Prostate gland (tissue), 2 donors: ENCODE data around the gene IREB2. TPM values are rescaled to one million over a fixed set of nuclear protein-coding genes. Genes with fewer than 3 reads are reported as not detected.

Experiments
- DNase-seq: peaks from one replicate; pipeline ENCODE4 v3.0.0-alpha.2; 2019; ENCODE audit warnings: low spot score
- H3K27ac ChIP-seq, 2 donors: fragments of 200-600 bp; sonication (generic); 2 replicates each; pipeline ENCODE4 v1.5.1; 2017 to 2019
- H3K27me3 ChIP-seq: fragments of 200-600 bp; sonication (generic); replicated peaks from 2 replicates; pipeline ENCODE4 v1.5.1; 2019; ENCODE audit not compliant: insufficient read depth
- H3K36me3 ChIP-seq, 2 donors: fragments of 200-600 bp; sonication (generic); 1 replicate in 1 of 2; 2 replicates in 1 of 2; pipeline versions ENCODE4 v1.5.1 to v1.8.1; 2017 to 2019
- H3K4me1 ChIP-seq: fragments of 200-600 bp; sonication (generic); replicated peaks from 2 replicates; pipeline ENCODE4 v1.5.1; 2019
- H3K4me3 ChIP-seq, 2 donors: fragments of 200-600 bp; sonication (generic); 2 replicates each; pipeline ENCODE4 v1.5.1; 2017 to 2019
- H3K9me3 ChIP-seq: fragments of 200-600 bp; sonication (generic); 2 replicates; pipeline ENCODE4 v1.5.1; 2017
- POLR2A ChIP-seq: fragments of 450-650 bp; IDR thresholded peaks from one replicate; pipeline ENCODE4 v1.6.1; 2016; ENCODE audit warnings: antibody characterized with exemption, mild to moderate bottlenecking
- POLR2AphosphoS5 ChIP-seq: sonication (generic); formaldehyde crosslinking; IDR thresholded peaks from one replicate; pipeline ENCODE4 v1.6.1; 2017; ENCODE audit warnings: antibody characterized with exemption
- WGBS: methylation state at CpG from one replicate; pipeline ENCODE4 v1.1.5; 2018; 5-methylcytosine and 5-hydroxymethylcytosine counted together
- intact Hi-C: fragments of 100-400 bp; cut with DNase I; formaldehyde crosslinking; loops from one replicate; pipeline ENCODE4 v1.14.2; 2022
- total RNA-seq, 2 donors: library from RNA; depleted of rRNA; stranded (reverse); fragments of >200 nt; gene quantifications; one replicate each; pipeline ENCODE4 v1.1.0, GENCODE V29; 2016
- TF ChIP-seq, protein P1 (sequence below), 4 experiments: fragments of 200-600 bp in 2 of 4; fragments of 450-650 bp in 2 of 4; sonication (generic) in 2 of 4; IDR thresholded peaks; 1 replicate in 3 of 4; 2 replicates in 1 of 4; pipeline ENCODE4 v1.5.1; 2016 to 2019; ENCODE audit warnings: antibody characterized with exemption in 4 of 4, mild to moderate bottlenecking in 2 of 4, moderate library complexity in 2 of 4

The IREB2 gene
- total RNA-seq, 2 donors from 2014 or later: 30.5 to 39.0 TPM

DNA sequence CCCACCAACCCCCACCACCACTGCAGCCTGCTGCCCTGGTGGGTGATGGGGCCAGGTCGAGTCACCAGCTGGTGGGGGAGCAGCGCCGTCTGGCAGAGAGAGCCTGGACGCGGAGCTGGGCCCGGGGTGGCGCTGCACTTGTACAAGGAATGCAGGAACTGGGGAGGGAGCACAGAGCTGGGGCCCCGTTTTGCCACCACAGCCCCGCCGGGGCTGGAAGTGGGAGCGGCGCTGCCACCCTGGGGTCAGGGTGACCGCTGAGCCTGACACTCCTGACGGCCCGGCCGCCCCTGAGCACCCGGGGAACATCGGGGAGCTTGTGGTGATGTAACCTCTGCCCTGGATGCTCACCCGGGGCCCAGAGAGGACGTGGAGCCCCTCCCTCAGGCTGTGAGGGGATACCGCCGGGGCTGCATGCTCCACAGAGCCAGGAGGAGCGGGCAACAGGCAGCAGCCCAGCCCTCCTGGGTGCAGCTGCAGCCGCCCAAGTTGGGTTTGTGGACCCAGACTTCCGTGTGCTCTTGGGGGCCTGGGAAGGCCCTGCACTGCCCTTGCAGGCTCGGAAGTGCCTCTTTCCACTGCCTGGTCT is 32.6 kb upstream of the IREB2 start:
- Histone ChIP-seq H3K27ac (no peak overlapping the region), H3K4me3 (no peak overlapping the region), H3K27me3 (no peaks in the 10 kb centered on the region), H3K4me1 (no peaks in the 10 kb centered on the region), H3K9me3 (no peaks in the 10 kb centered on the region), H3K36me3 (no peaks in the 10 kb centered on the region)
- no peak for DNase-seq
- intact Hi-C loops: no loop called here
- TF ChIP-seq POLR2AphosphoS5 (no peak), POLR2A (no peak)
- TF ChIP-seq, protein P1, sequence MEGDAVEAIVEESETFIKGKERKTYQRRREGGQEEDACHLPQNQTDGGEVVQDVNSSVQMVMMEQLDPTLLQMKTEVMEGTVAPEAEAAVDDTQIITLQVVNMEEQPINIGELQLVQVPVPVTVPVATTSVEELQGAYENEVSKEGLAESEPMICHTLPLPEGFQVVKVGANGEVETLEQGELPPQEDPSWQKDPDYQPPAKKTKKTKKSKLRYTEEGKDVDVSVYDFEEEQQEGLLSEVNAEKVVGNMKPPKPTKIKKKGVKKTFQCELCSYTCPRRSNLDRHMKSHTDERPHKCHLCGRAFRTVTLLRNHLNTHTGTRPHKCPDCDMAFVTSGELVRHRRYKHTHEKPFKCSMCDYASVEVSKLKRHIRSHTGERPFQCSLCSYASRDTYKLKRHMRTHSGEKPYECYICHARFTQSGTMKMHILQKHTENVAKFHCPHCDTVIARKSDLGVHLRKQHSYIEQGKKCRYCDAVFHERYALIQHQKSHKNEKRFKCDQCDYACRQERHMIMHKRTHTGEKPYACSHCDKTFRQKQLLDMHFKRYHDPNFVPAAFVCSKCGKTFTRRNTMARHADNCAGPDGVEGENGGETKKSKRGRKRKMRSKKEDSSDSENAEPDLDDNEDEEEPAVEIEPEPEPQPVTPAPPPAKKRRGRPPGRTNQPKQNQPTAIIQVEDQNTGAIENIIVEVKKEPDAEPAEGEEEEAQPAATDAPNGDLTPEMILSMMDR (IDR thresholded peaks at IDR 0.05): no peak
- WGBS: 58% methylated on average over 24 of the region's 26 CpGs

DNA sequence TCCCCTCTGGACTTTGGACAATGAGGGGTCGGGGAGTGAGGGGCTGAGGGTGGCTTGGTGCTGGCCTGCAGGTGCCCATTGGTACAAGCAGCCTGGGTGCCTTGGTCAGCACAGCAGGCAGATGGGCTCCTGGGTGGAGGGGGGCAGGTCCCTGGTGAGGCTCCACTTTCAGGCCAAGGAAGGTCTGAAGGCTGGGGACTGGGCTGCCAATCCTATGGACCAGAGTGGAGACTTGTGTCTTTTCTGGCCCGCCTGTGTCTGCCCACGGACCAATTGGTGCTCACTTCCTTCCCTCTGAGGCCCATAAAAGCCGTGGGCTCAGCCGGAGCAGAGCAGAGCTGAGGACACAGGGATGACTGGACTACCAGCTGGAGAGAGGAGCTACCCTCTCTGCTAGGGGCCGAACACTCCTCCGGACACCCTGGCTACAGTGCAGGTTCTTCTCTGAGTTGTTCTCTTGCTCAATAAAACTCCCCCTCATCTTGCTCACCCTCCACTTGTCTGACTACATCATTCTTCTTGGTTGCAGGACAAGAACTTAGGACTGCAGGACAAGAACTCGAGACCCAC is 31.9 kb upstream of the IREB2 start:
- no peak overlapping the region for H3K27ac ChIP-seq
- WGBS: 83% methylated on average over 8 of the region's 8 CpGs
- TF ChIP-seq POLR2A (no peak), POLR2AphosphoS5 (no peak)
- TF ChIP-seq, protein P1 (IDR thresholded peaks at IDR 0.05): no peak
- intact Hi-C loops: no loop called here
- DNase-seq: no peak
- H3K36me3 ChIP-seq: no peaks in the 10 kb centered on the region
- no peaks in the 10 kb centered on the region for H3K27me3 ChIP-seq
- no peak overlapping the region for H3K4me3 ChIP-seq
- no peaks in the 10 kb centered on the region for H3K9me3 ChIP-seq
- H3K4me1 ChIP-seq: no peaks in the 10 kb centered on the region

DNA sequence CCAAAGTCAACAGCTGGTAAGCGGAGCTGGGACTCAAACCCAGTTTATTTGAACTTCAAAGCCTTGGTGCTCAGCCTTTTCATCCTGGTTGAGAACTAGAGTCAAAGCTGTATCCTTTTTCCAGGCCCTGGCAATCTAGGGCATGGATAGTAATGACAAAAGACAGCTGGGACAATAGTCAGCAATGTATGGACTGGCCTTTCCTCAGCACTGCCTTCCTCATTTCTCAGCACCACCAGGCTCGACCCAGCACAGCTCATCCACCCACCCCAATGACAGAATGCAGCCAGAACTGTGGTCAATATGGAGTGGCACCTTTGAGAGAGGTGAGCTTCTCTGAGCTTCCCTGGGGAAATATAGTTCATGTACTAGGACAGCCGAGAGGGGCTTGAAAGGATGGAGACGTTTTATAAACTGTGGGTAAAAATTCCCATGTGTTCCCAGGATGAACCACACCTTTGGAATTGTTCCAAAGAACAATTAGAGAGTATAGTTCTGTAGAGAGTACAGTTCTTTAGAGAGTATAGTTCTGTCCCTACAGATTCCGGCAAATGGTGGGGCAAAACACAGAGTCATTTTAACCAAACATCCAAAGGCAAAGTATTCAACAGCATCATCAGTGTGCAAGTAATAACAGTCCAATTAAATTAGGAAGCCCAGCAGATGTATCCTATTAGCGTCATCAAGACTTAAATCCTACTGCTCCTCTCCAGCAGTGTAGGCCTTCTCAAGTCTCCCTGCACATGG is 30.2 kb upstream of the IREB2 start:
- H3K27me3 ChIP-seq: no peaks in the 10 kb centered on the region
- intact Hi-C loops: no loop called here
- no peaks in the 10 kb centered on the region for H3K4me1 ChIP-seq
- H3K36me3 ChIP-seq: no peaks in the 10 kb centered on the region
- WGBS: 57% methylated on average over 6 of the region's 6 CpGs
- TF ChIP-seq, protein P1 (IDR thresholded peaks at IDR 0.05): no peak
- no peak for TF ChIP-seq POLR2A
- no peak for TF ChIP-seq POLR2AphosphoS5
- H3K4me3 ChIP-seq: no peak overlapping the region
- H3K9me3 ChIP-seq: no peaks in the 10 kb centered on the region
- no peak overlapping the region for H3K27ac ChIP-seq
- no peak for DNase-seq

DNA sequence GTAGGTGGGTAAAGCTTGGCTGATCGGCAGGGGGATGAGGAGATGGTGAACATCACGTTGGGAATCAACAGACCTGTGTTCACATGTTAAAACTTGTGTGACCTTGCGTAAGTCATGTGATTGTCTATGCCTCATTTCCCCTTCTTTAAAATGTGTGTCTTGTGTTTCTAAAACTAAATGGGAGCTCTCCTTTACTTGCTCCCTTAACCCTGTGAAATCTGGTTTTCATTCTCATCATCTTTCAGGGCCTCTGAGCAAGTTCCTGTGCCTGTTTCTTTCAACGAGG is 29.7 kb upstream of the IREB2 start:
- Histone ChIP-seq H3K4me3 (no peak overlapping the region), H3K27me3 (no peaks in the 10 kb centered on the region), H3K4me1 (no peaks in the 10 kb centered on the region), H3K36me3 (no peaks in the 10 kb centered on the region), H3K9me3 (no peaks in the 10 kb centered on the region), H3K27ac (no peak overlapping the region)
- 45% methylated on average over 4 of the region's 4 CpGs for WGBS
- DNase-seq: no peak
- TF ChIP-seq POLR2AphosphoS5 (no peak), POLR2A (no peak)
- TF ChIP-seq, protein P1 (IDR thresholded peaks at IDR 0.05): no peak
- intact Hi-C loops: no loop called here

DNA sequence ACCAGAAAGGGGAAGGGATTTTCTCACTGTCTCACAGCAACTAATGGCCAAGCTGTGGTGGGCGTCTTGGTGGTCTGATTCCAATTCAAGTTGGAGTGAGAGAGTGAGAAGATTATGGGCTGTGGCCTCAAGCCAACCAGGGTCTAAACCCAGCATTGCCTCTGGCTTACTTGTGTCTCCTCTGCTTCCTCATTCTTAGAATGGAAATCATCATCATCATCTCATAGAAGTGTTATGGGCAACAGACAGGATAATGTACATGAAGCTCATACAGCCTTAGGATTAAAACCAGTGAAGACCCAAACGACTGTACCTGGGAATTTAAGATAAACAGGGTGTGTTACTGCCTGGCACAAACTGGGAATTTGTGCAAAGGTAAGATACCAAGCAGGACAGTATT is 29.1 kb upstream of the IREB2 start:
- H3K4me3 ChIP-seq: no peak overlapping the region
- TF ChIP-seq POLR2AphosphoS5 (no peak), POLR2A (no peak)
- TF ChIP-seq, protein P1 (IDR thresholded peaks at IDR 0.05): no peak
- intact Hi-C loops: no loop called here
- WGBS: 50% methylated on average over 2 of the region's 2 CpGs
- H3K27me3 ChIP-seq: no peaks in the 10 kb centered on the region
- H3K9me3 ChIP-seq: no peaks in the 10 kb centered on the region
- H3K27ac ChIP-seq: no peak overlapping the region
- DNase-seq: no peak
- H3K36me3 ChIP-seq: no peaks in the 10 kb centered on the region
- H3K4me1 ChIP-seq: no peaks in the 10 kb centered on the region
